OCI-LY1 (cell line): ENCODE data around the gene EIF4E1B.

Experiments
- H2AFZ ChIP-seq: fragments of 200-600 bp; sonication (generic), shearing (Covaris generic); 2 replicates; pipeline ENCODE4 v1.6.0; 2014; ENCODE audit warnings: antibody characterized with exemption, mild to moderate bottlenecking, low read length
- H3F3A ChIP-seq: fragments of 200-600 bp; sonication (generic), shearing (Covaris generic); 2 replicates; pipeline ENCODE4 v1.6.0; 2014; ENCODE audit warnings: mild to moderate bottlenecking, antibody characterized with exemption, low read length, moderate library complexity; ENCODE audit not compliant: insufficient read depth
- H3K27ac ChIP-seq: fragments of 200-600 bp; sonication (generic); 2 replicates; pipeline ENCODE4 v1.5.1; 2014; ENCODE audit warnings: low read length, mixed run types, mild to moderate bottlenecking, low read depth; ENCODE audit not compliant: poor library complexity, severe bottlenecking
- H3K27me3 ChIP-seq: fragments of 200-600 bp; sonication (generic); 2 replicates; pipeline ENCODE4 v1.6.0; 2014; ENCODE audit warnings: antibody characterized with exemption, mild to moderate bottlenecking, low read length, moderate library complexity; ENCODE audit not compliant: insufficient read depth
- H3K36me3 ChIP-seq: fragments of 200-600 bp; sonication (generic); 2 replicates; pipeline ENCODE4 v1.6.1; 2014; ENCODE audit warnings: mild to moderate bottlenecking, antibody characterized with exemption, low read length, moderate library complexity, mixed read lengths; ENCODE audit not compliant: insufficient read depth
- H3K4me1 ChIP-seq: fragments of 200-600 bp; sonication (generic); 2 replicates; pipeline ENCODE4 v1.5.1; 2014; ENCODE audit warnings: mild to moderate bottlenecking, low read length, moderate library complexity; ENCODE audit not compliant: insufficient read depth, severe bottlenecking
- H3K4me2 ChIP-seq: fragments of 200-600 bp; sonication (generic), shearing (Covaris generic); 2 replicates; pipeline ENCODE4 v1.6.1; 2014; ENCODE audit warnings: low read length
- H3K4me3 ChIP-seq: fragments of 200-600 bp; sonication (generic); 2 replicates; pipeline ENCODE4 v1.5.1; 2014; ENCODE audit warnings: low read length, low read depth, mild to moderate bottlenecking, mixed read lengths; ENCODE audit not compliant: poor library complexity, severe bottlenecking
- H3K79me2 ChIP-seq: fragments of 200-600 bp; shearing (Covaris generic); 2 replicates; pipeline ENCODE4 v1.6.1; 2016; ENCODE audit warnings: mixed run types, low read length, mixed read lengths; ENCODE audit not compliant: insufficient read depth
- H3K9ac ChIP-seq: fragments of 200-600 bp; sonication (generic), shearing (Covaris generic); 2 replicates; pipeline ENCODE4 v1.6.1; 2014; ENCODE audit warnings: mild to moderate bottlenecking, low read length, mixed read lengths
- H3K9me2 ChIP-seq: fragments of 200-600 bp; sonication (generic), shearing (Covaris generic); 2 replicates; pipeline ENCODE4 v1.6.1; 2014; ENCODE audit warnings: low read depth, mild to moderate bottlenecking, low read length, mixed read lengths
- H3K9me3 ChIP-seq: fragments of 200-600 bp; shearing (Covaris generic); 2 replicates; pipeline ENCODE4 v1.6.1; 2014; ENCODE audit warnings: low read length, mixed read lengths
- H4K20me1 ChIP-seq: fragments of 200-600 bp; sonication (generic), shearing (Covaris generic); 2 replicates; pipeline ENCODE4 v1.6.0; 2016; ENCODE audit warnings: mild to moderate bottlenecking, low read length; ENCODE audit not compliant: insufficient read depth
- EZH2 ChIP-seq: fragments of 200-600 bp; sonication (generic), shearing (Covaris generic); IDR thresholded peaks from 2 replicates; pipeline ENCODE4 v1.8.0; 2017; ENCODE audit warnings: borderline replicate concordance, mixed run types, mild to moderate bottlenecking, antibody characterized with exemption, low read length, moderate library complexity, mixed read lengths
- TF ChIP-seq, protein P1 (sequence below): fragments of 200-600 bp; sonication (generic), shearing (Covaris generic); IDR thresholded peaks from 2 replicates; pipeline ENCODE4 v1.5.1; 2017; ENCODE audit warnings: mild to moderate bottlenecking, antibody characterized with exemption, low read length, moderate library complexity, mixed read lengths

Gene EIF4E1B

GRCh38 chr5:176664479-176664878 is 34.0 kb downstream of the EIF4E1B start:
- H3F3A ChIP-seq: no peaks in the 10 kb centered on the region
- peaks cover 3% of the 10 kb centered on the region; the same call in 1 of the 2 replicates for H3K27me3 ChIP-seq
- H3K4me2 ChIP-seq: no peak overlapping the region
- H3K9ac ChIP-seq: no peak overlapping the region
- H2AFZ ChIP-seq: no peak overlapping the region
- no peaks in the 10 kb centered on the region for H4K20me1 ChIP-seq
- no peak overlapping the region for H3K4me3 ChIP-seq
- H3K79me2 ChIP-seq: no peaks in the 10 kb centered on the region
- H3K27ac ChIP-seq: no peak overlapping the region
- H3K4me1 ChIP-seq: no peaks in the 10 kb centered on the region
- no peaks in the 10 kb centered on the region for H3K36me3 ChIP-seq
- no peaks in the 10 kb centered on the region for H3K9me2 ChIP-seq
- TF ChIP-seq, protein P1, sequence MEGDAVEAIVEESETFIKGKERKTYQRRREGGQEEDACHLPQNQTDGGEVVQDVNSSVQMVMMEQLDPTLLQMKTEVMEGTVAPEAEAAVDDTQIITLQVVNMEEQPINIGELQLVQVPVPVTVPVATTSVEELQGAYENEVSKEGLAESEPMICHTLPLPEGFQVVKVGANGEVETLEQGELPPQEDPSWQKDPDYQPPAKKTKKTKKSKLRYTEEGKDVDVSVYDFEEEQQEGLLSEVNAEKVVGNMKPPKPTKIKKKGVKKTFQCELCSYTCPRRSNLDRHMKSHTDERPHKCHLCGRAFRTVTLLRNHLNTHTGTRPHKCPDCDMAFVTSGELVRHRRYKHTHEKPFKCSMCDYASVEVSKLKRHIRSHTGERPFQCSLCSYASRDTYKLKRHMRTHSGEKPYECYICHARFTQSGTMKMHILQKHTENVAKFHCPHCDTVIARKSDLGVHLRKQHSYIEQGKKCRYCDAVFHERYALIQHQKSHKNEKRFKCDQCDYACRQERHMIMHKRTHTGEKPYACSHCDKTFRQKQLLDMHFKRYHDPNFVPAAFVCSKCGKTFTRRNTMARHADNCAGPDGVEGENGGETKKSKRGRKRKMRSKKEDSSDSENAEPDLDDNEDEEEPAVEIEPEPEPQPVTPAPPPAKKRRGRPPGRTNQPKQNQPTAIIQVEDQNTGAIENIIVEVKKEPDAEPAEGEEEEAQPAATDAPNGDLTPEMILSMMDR: no peak
- no peak for TF ChIP-seq EZH2
- H3K9me3 ChIP-seq: no peaks in the 10 kb centered on the region

GRCh38 chr5:176664886-176665285 is 34.4 kb downstream of the EIF4E1B start:
- H4K20me1 ChIP-seq: no peaks in the 10 kb centered on the region
- H2AFZ ChIP-seq: no peak overlapping the region
- H3K27me3 ChIP-seq: peaks cover 3% of the 10 kb centered on the region; the same call in 1 of the 2 replicates
- no peak overlapping the region for H3K4me2 ChIP-seq
- no peak overlapping the region for H3K4me3 ChIP-seq
- H3K9me3 ChIP-seq: no peaks in the 10 kb centered on the region
- no peak overlapping the region for H3K9ac ChIP-seq
- no peaks in the 10 kb centered on the region for H3K79me2 ChIP-seq
- TF ChIP-seq, protein P1: no peak
- TF ChIP-seq EZH2: no peak
- no peaks in the 10 kb centered on the region for H3K4me1 ChIP-seq
- no peaks in the 10 kb centered on the region for H3K36me3 ChIP-seq
- H3F3A ChIP-seq: no peaks in the 10 kb centered on the region
- no peak overlapping the region for H3K27ac ChIP-seq
- H3K9me2 ChIP-seq: no peaks in the 10 kb centered on the region

DNA sequence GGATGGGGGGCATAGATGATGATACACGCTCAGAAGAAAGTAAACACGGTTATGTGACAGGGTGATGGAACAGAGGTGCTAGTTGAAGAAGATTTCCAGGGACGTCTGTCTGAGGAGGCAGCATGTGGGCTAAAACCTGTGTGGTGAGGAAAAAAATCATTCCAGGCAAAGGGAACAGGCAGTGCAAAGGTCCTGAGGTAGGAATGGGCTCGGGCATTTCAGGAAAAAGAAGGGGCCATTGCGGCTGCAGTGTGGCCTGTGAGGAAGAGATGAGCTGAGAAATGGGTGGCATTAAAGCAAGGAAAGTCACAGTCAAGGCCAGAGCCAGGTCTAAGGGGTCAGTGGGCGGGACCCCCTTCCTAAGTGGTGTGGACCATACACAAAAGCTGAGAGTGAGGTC is 35.0 kb downstream of the EIF4E1B start:
- Histone ChIP-seq H3K4me1 (no peaks in the 10 kb centered on the region), H3F3A (no peaks in the 10 kb centered on the region), H3K27me3 (peaks cover 3% of the 10 kb centered on the region; the same call in 1 of the 2 replicates), H4K20me1 (no peaks in the 10 kb centered on the region), H3K27ac (no peak overlapping the region), H2AFZ (no peak overlapping the region), H3K4me2 (no peak overlapping the region), H3K4me3 (no peak overlapping the region), H3K79me2 (no peaks in the 10 kb centered on the region), H3K9ac (no peak overlapping the region), H3K9me2 (no peaks in the 10 kb centered on the region), H3K36me3 (no peaks in the 10 kb centered on the region), H3K9me3 (no peaks in the 10 kb centered on the region)
- no peak for TF ChIP-seq EZH2
- TF ChIP-seq, protein P1: no peak
